ENCODE results near the gene PPP4R1.
"Not testable (repeated sequence)": the region's sequence is repeated elsewhere in the genome, so short reads cannot be mapped to it uniquely, and the experiment has no call there.

PPP4R1 gene

DNA sequence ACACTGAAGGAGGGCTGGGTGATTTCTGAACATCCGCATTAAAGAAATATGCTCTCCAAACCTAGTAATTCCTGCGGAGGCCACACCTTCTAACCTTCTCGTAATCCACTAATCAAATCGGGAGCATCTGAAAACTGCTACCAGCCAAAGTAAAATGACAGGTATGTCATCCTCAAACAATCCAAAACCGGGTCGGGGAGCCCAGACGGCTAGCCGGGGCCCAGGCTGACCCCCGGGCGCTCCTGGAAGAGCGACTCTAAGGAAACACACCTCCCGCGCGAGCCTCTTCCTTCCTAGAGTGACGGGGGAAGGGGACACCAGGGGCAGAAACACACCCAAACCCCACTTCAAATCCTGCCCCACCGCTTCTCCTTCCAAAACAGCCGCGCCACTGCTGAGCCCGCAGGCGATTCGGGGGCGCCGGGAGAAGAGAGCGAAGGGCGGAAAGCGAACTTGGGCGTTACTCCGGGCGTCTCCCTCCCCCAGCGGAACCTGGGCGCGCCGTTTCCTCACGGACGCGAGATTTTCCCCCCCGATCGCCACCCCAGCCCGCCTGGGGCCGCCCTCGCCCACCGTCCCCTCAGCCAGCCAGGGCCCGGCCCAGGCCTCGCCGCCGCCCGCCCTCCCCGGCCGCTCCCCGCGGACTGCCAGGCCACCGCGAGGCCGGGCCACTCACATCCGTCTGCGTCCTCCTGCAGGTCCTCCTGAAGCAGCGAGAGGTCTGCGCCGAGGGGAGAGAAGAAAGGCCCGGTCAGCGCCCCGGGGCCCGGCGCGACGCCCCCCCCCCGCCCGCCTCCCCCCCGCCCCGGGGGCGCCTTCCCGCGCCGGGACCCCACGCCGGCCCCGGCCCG, 584 bp downstream of the PPP4R1 start:
- H3K27me3 Mint-ChIP-seq, result no peaks in the 10 kb centered on the region
- peaks cover 41% of the 10 kb centered on the region for H3K4me1 Mint-ChIP-seq
- DNase-seq (peak; percentile 45 to 52), ATAC-seq (peak; percentile 57)
- H3K4me3 Mint-ChIP-seq, result peak overlapping the region; percentile 96 to 98
- H3K9me3 Mint-ChIP-seq, result no peaks in the 10 kb centered on the region
- H3K27ac Mint-ChIP-seq, result peak overlapping the region; percentile 49 to 90

DNA sequence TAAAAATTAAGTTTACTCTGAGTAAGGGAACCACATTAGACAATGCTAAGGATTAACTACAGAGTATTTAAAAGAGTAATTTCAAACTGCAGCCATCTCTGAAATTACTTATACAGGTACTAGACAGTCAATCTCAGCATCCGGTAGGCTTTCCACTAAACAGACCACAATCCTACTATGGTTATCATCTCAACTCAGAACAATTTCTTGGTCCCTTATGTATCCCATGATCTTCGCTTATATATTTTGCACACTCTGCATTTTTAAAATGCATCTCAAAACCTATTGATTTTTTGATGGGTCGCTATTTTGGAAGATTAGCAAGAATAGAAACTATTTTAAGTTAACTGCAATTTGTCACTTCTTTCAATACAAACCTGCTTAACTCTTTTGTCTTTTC, 1.4 kb downstream of the PPP4R1 start:
- H3K27me3 Mint-ChIP-seq, result no peaks in the 10 kb centered on the region
- ATAC-seq (peak; percentile 44), DNase-seq (no peak)
- peak overlapping the region; percentile 96 to 98 for H3K4me3 Mint-ChIP-seq
- H3K9me3 Mint-ChIP-seq, result no peaks in the 10 kb centered on the region
- peaks cover 49% of the 10 kb centered on the region for H3K4me1 Mint-ChIP-seq
- peak overlapping the region in 1 of 2 donors; percentile 90 for H3K27ac Mint-ChIP-seq

DNA sequence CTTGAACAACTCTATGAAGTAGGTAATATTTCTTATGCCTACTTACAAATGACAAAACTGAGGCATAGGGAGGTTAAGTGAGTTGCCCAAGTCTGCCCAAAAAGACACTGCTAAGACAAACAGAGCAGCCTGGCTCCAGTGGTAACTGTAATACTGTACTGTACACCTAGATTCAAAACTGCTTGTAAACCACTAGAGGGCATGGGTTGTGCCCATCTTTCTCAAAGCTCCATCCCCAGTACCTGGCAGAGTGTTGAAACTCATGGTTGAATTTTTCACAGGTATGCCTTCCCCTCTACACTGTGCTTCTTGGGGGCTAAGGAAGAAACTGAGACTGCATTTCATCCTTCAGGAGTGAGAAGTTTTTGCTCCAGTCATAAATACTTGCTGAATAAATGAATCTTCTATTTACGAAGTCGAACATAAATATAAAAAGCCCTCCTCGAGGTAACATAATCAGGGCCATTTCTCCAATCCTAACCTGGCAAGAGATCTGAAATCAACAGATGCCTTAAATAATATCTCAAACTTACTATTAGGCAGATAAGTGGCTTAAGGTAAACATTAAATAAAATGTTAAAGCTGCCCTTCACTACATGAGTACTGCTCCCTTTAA, 2.0 kb downstream of the PPP4R1 start:
- Mint-ChIP-seq H3K27me3 (no peaks in the 10 kb centered on the region), H3K4me1 (peaks cover 49% of the 10 kb centered on the region), H3K9me3 (no peaks in the 10 kb centered on the region), H3K27ac (no peak overlapping the region), H3K4me3 (peak overlapping the region; percentile 15 to 29)
- ATAC-seq (peak; percentile 66), DNase-seq (peak; percentile 15 to 23)

DNA sequence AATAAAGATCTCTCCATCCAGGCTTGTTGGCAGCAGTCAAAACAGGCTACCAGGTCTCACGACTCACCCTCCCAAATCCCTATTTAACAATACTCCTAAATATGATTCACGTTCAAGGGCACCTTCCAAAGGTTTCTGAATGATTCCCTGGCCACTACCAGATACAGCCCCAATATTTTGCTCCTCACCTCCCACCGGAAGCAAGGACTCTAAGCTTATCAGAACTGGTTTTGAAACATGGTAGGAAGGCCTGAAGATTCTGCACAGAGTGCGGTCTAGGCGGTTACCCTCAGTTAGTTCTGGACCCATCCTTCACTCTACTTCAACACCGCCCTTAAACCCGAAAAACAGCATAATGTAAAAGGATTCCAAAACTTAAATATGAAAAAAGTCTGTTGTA, 5.2 kb downstream of the PPP4R1 start:
- Mint-ChIP-seq H3K27ac (no peak overlapping the region), H3K27me3 (no peaks in the 10 kb centered on the region), H3K4me3 (no peak overlapping the region), H3K4me1 (peaks cover 51% of the 10 kb centered on the region), H3K9me3 (no peaks in the 10 kb centered on the region)
- DNase-seq (no peak), ATAC-seq (no peak)

DNA sequence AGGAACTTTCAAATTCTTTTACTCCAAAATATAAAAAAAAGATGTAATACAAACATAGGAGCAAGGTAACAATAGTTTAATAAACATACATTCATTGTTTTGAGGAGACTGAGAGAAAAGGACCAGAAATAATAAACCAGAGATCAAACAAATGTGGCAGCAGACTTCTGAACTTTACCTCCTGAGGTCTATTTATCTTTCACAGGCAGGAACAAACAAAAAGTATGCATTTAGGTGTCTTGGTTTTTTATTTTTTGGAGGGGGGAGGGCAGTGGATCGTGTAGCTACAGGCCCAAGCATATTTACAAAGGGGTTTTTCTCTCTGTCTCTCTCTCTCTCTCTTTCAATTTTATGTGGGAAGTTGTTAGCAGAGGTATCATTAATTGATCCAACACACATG, 5.6 kb downstream of the PPP4R1 start:
- H3K4me1 Mint-ChIP-seq, result peaks cover 50% of the 10 kb centered on the region
- peak overlapping the region; percentile 42 to 59 for H3K27ac Mint-ChIP-seq

DNA sequence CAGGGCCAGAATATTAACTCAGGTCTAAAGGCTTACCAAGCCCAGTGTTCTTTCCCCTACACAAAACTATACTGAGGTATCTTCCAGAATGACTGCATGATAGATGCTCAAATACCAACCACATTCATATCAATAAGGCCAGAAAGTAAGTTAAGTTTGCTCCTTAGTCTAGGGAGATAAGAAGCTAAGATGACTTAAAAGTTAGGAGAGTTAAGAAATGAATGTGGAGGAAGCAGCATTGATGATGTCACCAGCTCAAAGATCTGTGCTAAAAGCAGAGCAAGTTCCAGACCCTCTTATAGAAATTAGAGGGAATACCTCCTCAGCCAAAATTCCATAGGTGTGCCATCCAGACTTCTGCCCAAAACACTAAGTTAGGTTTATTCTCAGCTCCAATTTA, 6.1 kb downstream of the PPP4R1 start:
- no peak for ATAC-seq
- Mint-ChIP-seq H3K4me1 (peaks cover 46% of the 10 kb centered on the region), H3K9me3 (no peaks in the 10 kb centered on the region), H3K27me3 (no peaks in the 10 kb centered on the region), H3K4me3 (no peak overlapping the region), H3K27ac (peak overlapping the region; percentile 42 to 59)
- no peak for DNase-seq

More for the DNA sequence above, 5.6 kb downstream of the PPP4R1 start:
- Mint-ChIP-seq H3K4me3 (no peak overlapping the region), H3K27me3 (no peaks in the 10 kb centered on the region), H3K9me3 (no peaks in the 10 kb centered on the region)
- ATAC-seq (no peak), DNase-seq (no peak)

DNA sequence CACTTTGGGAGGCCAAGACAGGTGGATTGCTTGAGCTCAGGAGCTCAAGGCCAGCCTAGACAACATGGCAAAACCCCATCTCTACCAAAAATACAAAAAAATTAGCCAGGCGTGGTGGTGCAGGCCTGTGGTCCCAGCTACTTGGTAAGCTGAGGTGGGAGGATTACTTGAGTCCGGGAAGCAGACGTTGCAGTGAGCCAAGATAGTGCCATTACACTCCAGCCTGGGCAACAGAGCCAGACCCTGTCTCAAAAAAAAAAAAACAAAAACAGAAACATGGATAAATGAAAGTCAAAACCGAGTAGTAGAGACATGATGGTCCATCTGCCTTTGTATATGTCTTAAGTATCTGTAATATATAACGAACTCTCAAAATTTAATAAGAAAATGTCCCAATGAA, 7.2 kb downstream of the PPP4R1 start:
- not testable (repeated sequence) for H3K27me3 Mint-ChIP-seq, H3K4me3 Mint-ChIP-seq, H3K9me3 Mint-ChIP-seq, ATAC-seq, DNase-seq, H3K27ac Mint-ChIP-seq
- peaks cover 34% of the 10 kb centered on the region for H3K4me1 Mint-ChIP-seq

DNA sequence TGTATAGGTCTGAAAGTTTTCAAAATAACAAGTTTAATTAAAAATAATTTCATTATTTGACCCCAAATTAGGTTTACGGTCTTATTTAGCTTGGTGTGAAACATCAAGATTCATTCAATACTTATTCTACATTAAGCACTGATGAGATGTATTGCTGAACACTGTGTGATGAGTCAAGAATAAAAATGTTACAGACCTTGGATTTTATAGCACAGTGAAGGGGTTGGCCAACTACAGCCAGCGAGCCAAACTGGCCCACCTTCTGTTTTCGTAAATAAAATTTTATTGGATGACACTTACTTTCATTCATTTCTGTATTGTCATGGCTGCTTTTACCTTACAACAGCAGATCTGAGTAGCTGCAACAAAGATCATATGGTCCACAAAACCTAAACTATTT, 8.3 kb downstream of the PPP4R1 start:
- Mint-ChIP-seq H3K27me3 (no peaks in the 10 kb centered on the region), H3K27ac (no peak overlapping the region), H3K4me3 (no peak overlapping the region), H3K4me1 (peaks cover 26% of the 10 kb centered on the region), H3K9me3 (no peaks in the 10 kb centered on the region)
- DNase-seq (no peak), ATAC-seq (no peak)

DNA sequence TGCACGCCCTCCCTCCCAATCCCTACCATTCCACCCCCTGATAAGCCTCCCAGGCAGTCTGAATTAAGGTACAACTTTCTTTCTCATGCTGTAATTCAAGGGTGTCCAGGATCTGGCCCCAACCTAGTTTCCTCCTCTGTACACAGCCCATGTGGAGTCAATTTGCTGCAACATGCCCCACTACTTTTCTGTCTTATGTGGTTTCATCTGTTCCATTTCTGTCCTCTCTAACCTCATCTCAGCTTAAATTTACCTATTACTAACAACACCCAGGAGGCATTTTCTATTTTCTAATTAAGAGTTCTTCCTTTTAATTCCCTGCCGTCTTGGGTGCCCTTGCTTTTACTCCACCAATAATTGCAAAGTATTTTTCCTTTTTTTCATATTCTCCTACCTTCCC, 10.0 kb downstream of the PPP4R1 start:
- H3K9me3 Mint-ChIP-seq, result peaks cover under 1 to 6% of the 10 kb centered on the region in 2 donors
- H3K27me3 Mint-ChIP-seq, result no peaks in the 10 kb centered on the region
- no peak for ATAC-seq
- peaks cover 24% of the 10 kb centered on the region for H3K4me1 Mint-ChIP-seq
- H3K27ac Mint-ChIP-seq, result no peak overlapping the region
- DNase-seq, result no peak
- H3K4me3 Mint-ChIP-seq, result no peak overlapping the region

DNA sequence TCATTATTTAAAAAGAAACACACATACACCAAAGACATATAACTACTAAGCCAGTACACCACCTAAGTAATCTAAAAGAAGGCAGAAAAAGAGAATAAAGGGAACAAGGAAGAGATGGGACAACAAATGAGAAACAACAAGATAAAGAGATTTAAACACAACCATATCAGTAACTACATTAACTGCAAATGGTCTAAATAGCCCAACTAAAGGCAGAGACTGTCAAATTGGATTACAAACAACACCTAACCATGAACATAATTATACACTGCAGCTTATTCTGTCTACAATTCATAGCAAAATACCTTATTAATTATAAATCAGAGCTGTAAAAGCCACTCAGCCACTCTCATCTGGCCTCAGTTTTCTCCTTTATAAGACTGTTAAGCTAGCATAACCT, 15.0 kb downstream of the PPP4R1 start:
- peaks cover 10 to 26% of the 10 kb centered on the region in 2 donors for H3K9me3 Mint-ChIP-seq
- no peak overlapping the region for H3K27ac Mint-ChIP-seq
- no peak overlapping the region for H3K4me3 Mint-ChIP-seq
- DNase-seq (no peak), ATAC-seq (no peak)
- peaks cover 26% of the 10 kb centered on the region for H3K4me1 Mint-ChIP-seq
- H3K27me3 Mint-ChIP-seq, result no peaks in the 10 kb centered on the region

DNA sequence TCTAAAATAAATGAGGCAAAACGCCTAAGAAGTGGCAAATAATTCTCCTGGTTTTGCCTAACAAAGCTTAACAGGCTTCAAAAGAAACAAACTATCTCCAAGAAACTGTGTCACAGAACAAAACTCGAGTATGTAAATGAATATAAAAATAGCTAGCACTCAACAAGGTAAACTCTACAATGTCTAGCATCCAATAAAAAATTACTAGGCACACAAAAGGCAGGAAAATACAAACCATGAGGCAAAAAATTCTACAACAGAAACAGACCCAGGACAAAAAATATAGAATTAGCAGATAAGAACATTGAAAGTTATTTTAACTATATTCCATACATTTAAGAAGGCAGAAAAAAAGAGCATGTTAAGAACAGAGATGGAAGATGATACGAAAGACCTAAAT, 16.8 kb downstream of the PPP4R1 start:
- ATAC-seq (no peak), DNase-seq (no peak)
- H3K4me1 Mint-ChIP-seq, result peaks cover 25% of the 10 kb centered on the region
- H3K27me3 Mint-ChIP-seq, result no peaks in the 10 kb centered on the region
- peaks cover 10 to 26% of the 10 kb centered on the region in 2 donors for H3K9me3 Mint-ChIP-seq
- no peak overlapping the region for H3K4me3 Mint-ChIP-seq
- H3K27ac Mint-ChIP-seq, result no peak overlapping the region

DNA sequence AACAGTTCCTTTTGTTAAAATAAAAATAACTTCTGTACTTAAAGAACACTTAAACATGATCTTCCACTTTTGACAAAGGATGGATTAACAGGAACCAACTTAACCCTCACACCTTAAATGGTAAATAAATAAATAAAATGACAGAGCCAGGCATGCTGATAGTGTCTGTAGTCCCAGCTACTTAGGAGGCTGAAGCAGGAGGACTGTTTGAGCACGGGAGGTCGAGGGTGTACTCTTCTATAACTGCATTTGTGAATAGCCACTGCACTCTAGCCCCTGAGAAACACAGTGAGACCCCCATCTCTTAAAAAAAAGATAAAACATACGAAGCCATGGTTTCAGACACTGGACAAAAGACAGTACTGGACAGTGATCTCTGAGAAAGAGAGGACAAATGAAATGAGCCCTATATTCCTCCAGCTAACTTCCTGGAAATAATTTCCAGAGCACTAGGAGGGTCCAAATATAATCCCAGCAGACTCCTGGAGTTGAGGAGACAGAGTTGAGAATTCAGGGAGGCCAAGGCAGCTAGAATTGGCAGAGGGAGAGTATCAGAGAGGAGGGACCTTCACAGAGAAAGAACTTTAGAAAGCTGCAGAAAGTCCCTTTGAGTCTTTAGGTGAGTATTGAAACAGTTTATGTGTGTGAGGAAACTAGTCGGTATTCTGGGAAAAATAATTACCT, 17.4 kb downstream of the PPP4R1 start:
- Mint-ChIP-seq H3K27ac (peak overlapping the region in 1 of 2 donors; percentile 54), H3K9me3 (peaks cover 10 to 26% of the 10 kb centered on the region in 2 donors), H3K4me3 (no peak overlapping the region), H3K4me1 (peaks cover 25% of the 10 kb centered on the region), H3K27me3 (no peaks in the 10 kb centered on the region)
- no peak for ATAC-seq
- no peak for DNase-seq

DNA sequence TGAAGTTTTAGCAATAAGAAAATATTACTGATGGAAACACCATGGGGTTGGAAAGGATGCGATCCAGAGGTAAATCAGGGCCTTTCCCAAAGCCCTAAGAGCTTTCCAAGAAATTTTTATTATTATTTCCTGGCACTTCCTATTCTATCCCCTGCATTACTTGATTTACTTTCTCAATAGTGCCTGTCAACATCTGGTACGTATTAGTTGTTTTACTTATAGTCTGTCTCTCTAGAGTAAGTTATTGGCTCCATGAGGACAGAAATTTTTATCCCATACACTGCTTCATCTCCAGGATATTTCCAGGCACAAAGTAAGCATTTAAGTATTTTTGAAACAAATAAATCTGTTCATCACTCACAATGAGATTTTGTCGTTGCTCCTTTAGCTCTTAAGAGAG, 18.1 kb downstream of the PPP4R1 start:
- Mint-ChIP-seq H3K9me3 (peaks cover 10 to 26% of the 10 kb centered on the region in 2 donors), H3K27me3 (no peaks in the 10 kb centered on the region), H3K4me1 (peaks cover 25% of the 10 kb centered on the region), H3K27ac (no peak overlapping the region), H3K4me3 (no peak overlapping the region)
- ATAC-seq, result no peak
- DNase-seq, result no peak

DNA sequence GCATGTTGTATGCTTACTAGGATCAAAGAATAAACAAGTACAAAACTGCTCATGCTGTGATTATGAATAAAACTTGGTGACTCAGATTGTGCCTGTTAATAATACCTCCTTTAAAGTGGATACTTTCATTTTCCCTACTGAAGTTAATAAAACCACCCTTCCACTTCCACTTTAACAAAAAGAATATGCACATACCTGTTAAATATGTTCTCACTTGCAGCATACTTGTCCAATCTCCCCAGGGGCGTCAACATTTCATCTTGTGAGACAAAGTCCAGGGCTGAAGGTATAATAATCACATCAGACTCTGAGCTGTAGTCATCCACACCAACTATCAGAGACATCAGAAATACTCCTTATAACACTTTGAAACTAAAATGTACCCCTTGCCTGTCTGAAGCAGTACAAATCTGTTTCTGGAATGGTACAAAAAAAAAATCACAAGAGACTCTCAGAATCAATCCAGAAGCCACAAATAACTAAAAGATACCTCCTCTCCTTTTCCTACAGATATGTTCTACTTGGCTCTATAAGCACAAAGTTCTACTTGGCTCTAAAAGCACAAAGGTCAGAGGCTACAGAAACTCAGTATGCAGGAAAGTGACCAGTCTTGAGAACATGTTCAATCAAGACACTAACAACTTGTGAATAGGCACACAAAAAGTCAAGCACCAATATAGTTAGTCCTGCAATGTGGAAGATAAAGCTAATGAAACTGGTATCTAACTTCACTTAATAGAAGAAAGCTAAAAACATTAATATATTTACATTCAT, 19.3 kb downstream of the PPP4R1 start:
- DNase-seq (no peak), ATAC-seq (peak; percentile 74)
- Mint-ChIP-seq H3K4me1 (peaks cover 25% of the 10 kb centered on the region), H3K9me3 (peaks cover 10 to 21% of the 10 kb centered on the region in 2 donors), H3K4me3 (peak overlapping the region in 1 of 2 donors; percentile 33), H3K27me3 (no peaks in the 10 kb centered on the region), H3K27ac (peak overlapping the region in 1 of 2 donors; percentile 37)

DNA sequence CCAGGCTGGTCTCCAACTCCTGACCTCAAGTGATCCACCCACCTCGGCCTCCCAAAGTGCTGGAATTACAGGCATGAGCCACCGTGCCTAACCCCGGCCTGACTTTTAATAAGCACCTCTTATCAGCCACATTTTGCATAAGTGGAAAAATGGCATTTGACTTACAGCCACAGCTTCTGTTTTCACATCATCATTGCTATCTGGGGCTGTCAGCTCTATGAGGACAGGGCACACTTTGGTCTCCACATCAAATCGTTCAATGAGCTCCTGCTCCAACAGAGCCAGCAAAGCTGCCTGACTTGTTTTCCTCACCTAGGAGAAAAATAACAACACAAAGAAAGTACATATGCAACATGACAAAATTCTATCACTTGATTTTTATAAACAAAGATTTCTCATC, 26.4 kb downstream of the PPP4R1 start:
- DNase-seq, result no peak
- Mint-ChIP-seq H3K9me3 (no peaks in the 10 kb centered on the region), H3K4me3 (no peak overlapping the region), H3K27me3 (no peaks in the 10 kb centered on the region), H3K27ac (no peak overlapping the region), H3K4me1 (no peaks in the 10 kb centered on the region)
- ATAC-seq, result no peak

Data from stimulated activated naive CD8-positive, alpha-beta T cell treated with anti-CD3 and anti-CD28 coated beads, Interleukin-15, amount 100 ng/mL, for 72 hours (primary cell).